ENCODE results near the gene PIP4P1. TPM values are rescaled to one million over a fixed set of nuclear protein-coding genes. Genes with fewer than 3 reads are reported as not detected.
A peak's percentile ranks its signal among the peaks of the same experiment; 100 is the strongest.

The PIP4P1 gene
- total and polyA plus RNA-seq, 7 experiments from 2014 or later: 20.7 to 87.1 (median 72.5) TPM

DNA sequence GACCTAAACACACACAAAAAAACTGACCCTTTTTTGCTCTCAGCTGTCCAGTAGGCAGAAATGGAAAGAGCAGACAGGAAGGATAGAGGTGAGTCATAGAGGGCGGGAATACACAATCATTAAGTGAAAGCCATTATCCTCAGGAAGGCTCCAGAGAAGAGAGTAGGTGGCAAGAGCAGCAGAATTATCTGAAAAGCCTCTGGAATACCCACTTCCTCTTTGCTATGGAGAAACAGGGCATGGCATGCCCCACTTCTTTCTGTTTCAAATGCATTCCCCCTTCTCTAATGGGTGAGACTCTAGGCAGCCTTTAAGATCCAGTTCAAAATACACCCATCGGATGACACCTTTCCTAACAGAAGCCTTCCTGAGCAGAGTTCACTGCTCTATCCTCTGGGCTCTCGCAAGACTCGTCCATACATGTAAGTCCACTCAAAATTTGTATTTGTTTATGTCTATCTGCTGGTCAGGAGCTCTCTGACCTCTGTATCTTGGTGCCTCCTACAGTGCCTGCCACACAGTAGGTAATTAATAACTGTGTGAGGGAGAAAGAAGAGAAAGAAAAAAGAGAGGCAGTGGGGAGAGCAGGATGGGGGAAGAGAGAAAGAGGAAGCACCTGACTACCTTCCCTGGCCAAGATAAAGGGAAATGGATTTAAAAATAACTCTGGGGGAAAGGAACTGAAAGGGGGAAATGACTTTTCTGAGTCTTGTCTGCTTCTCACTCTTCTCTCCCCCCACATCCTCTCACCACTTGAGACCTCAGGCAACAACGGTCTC, 33.8 kb downstream of the PIP4P1 start:
- no peak overlapping the region for H3K4me3 ChIP-seq (ENCODE audit: low read length)
- no peaks in the 10 kb centered on the region for H3K9me3 Mint-ChIP-seq
- H3K27me3 Mint-ChIP-seq: no peaks in the 10 kb centered on the region
- H3K36me3 ChIP-seq (ENCODE audit: control insufficient read depth in 2 of 3, insufficient read depth in 3 of 3, low read length in 3 of 3): no peaks in the 10 kb centered on the region
- intact Hi-C loops (cut with micrococcal nuclease): no loop called here
- H3K27ac ChIP-seq (ENCODE audit: low read depth, low read length): no peak overlapping the region
- CTCF ChIA-PET: interaction anchor here (0.7 kb wide), 1 partner anchor 265 kb away, joined by 3 read pairs; no protein-coding TSS in a partner anchor
- ATAC-seq (peak; percentile 64), DNase-seq (no peak)
- peaks cover 0 to 30% of the 10 kb centered on the region in 2 donors for H3K4me1 ChIP-seq (ENCODE audit: control insufficient read depth in 2 of 2, insufficient read depth in 2 of 2, low read length in 2 of 2)
- no peaks in the 10 kb centered on the region for H3K27me3 ChIP-seq (ENCODE audit: control insufficient read depth in 2 of 2, insufficient read depth in 2 of 2, low read length in 2 of 2)
- peak overlapping the region; percentile 29 to 73 (median 54) for H3K4me3 Mint-ChIP-seq
- POLR2A ChIA-PET: no interaction called here
- H3K27ac Mint-ChIP-seq: peak overlapping the region; percentile 44 to 93 (median 81)
- no peaks in the 10 kb centered on the region for H3K9me3 ChIP-seq (ENCODE audit: control insufficient read depth in 2 of 3, low read length in 3 of 3)
- H3K36me3 Mint-ChIP-seq: no peaks in the 10 kb centered on the region
- H3K4me1 Mint-ChIP-seq: peaks cover 17 to 40% (median 27%) of the 10 kb centered on the region in 7 donors

DNA sequence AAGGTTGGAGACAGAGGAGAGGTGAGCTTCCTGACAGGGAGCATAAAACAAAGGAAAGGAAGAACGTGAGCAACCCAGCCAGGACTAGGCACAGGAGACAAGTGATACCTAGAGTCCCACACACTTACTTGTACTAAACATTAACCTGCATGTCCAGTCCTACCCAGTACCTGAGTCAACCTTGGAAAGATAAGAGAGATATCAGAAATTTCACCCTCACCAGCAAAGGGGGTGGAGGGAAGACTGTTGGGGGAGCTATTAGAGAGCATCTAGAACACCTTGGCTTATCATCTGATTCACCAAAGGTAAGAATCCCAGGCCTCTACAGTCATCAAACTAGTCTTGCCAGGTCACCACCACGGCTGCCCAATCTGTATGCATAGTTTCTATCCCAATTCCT, 36.4 kb downstream of the PIP4P1 start:
- intact Hi-C loops (cut with micrococcal nuclease): no loop called here
- ATAC-seq (no peak), DNase-seq (no peak)
- H3K27me3 Mint-ChIP-seq: no peaks in the 10 kb centered on the region
- H3K27ac ChIP-seq (ENCODE audit: low read depth, low read length): no peak overlapping the region
- H3K27ac Mint-ChIP-seq: peak overlapping the region in 1 of 9 donors; percentile 65
- no peaks in the 10 kb centered on the region for H3K9me3 ChIP-seq (ENCODE audit: control insufficient read depth in 2 of 3, low read length in 3 of 3)
- H3K36me3 Mint-ChIP-seq: no peaks in the 10 kb centered on the region
- H3K36me3 ChIP-seq (ENCODE audit: control insufficient read depth in 2 of 3, insufficient read depth in 3 of 3, low read length in 3 of 3): no peaks in the 10 kb centered on the region
- no peak overlapping the region for H3K4me3 Mint-ChIP-seq
- ChIA-PET POLR2A (no interaction called here), CTCF (interaction anchor here (0.6 to 1.9 kb wide), 2 partner anchors 9 to 212 kb away, joined by 3 to 6 read pairs; no protein-coding TSS in a partner anchor)
- H3K4me1 ChIP-seq (ENCODE audit: control insufficient read depth in 2 of 2, insufficient read depth in 2 of 2, low read length in 2 of 2): peaks cover 0 to 27% of the 10 kb centered on the region in 2 donors
- H3K4me1 Mint-ChIP-seq: peaks cover 17 to 36% (median 25%) of the 10 kb centered on the region in 7 donors
- H3K9me3 Mint-ChIP-seq: no peaks in the 10 kb centered on the region
- H3K4me3 ChIP-seq (ENCODE audit: low read length): no peak overlapping the region
- H3K27me3 ChIP-seq (ENCODE audit: control insufficient read depth in 2 of 2, insufficient read depth in 2 of 2, low read length in 2 of 2): no peaks in the 10 kb centered on the region

DNA sequence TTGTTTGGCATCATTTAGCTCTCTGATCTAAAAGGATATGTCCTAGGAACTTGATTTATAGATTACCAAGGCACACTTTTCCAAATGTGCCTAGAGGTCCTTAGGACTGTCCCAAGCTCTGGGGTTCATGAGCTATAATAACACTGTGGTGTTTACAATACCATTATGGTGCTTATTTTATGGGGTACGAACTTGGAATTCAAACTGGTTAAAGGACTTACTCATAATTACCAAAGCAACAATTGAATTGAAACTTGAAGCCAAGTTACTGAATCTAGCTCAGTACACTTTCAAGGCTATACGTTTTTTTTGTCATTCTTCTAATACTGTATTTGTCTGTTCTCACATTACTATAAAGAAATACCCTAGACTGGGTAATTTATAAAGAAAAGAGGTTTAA, 38.3 kb downstream of the PIP4P1 start:
- POLR2A ChIA-PET: no interaction called here
- no peaks in the 10 kb centered on the region for H3K27me3 Mint-ChIP-seq
- H3K9me3 Mint-ChIP-seq: no peaks in the 10 kb centered on the region
- no peak overlapping the region for H3K27ac ChIP-seq (ENCODE audit: low read depth, low read length)
- H3K36me3 ChIP-seq (ENCODE audit: control insufficient read depth in 2 of 3, insufficient read depth in 3 of 3, low read length in 3 of 3): no peaks in the 10 kb centered on the region
- intact Hi-C loops (cut with micrococcal nuclease): no loop called here
- no peaks in the 10 kb centered on the region for H3K9me3 ChIP-seq (ENCODE audit: control insufficient read depth in 2 of 3, low read length in 3 of 3)
- H3K36me3 Mint-ChIP-seq: no peaks in the 10 kb centered on the region
- no peak overlapping the region for H3K27ac Mint-ChIP-seq
- H3K27me3 ChIP-seq (ENCODE audit: control insufficient read depth in 2 of 2, insufficient read depth in 2 of 2, low read length in 2 of 2): no peaks in the 10 kb centered on the region
- DNase-seq: no peak
- H3K4me3 ChIP-seq (ENCODE audit: low read length): no peak overlapping the region
- peaks cover 8 to 17% (median 9%) of the 10 kb centered on the region in 7 donors for H3K4me1 Mint-ChIP-seq
- CTCF ChIA-PET: interaction anchor here (0.6 to 1.2 kb wide), 3 partner anchors 10 to 617 kb away, joined by 3 to 5 read pairs (median 3); no protein-coding TSS in a partner anchor
- no peak for ATAC-seq
- peaks cover 0 to 8% of the 10 kb centered on the region in 2 donors for H3K4me1 ChIP-seq (ENCODE audit: control insufficient read depth in 2 of 2, insufficient read depth in 2 of 2, low read length in 2 of 2)
- H3K4me3 Mint-ChIP-seq: no peak overlapping the region

DNA sequence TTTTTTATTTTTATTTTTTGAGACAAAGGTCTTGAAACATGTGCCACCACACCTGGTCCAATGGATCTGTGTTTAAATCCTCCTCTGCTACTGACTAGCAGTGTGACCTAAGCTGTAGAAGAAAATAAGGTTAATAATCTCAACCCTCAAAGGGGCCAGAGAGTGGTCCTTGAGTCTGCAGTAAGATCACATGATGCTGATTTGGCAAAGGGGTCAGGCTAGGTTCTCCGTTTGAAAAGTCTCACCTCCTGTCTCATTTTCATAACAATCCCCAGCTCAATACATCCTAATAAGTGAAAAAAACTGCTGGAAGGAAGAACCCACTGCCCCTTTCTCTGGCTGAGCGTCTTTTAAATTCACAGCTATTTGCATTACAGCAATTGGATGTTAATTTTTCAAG, 40.0 kb downstream of the PIP4P1 start:
- Histone ChIP-seq H3K9me3 (ENCODE audit: control insufficient read depth in 2 of 3, low read length in 3 of 3) (no peaks in the 10 kb centered on the region), H3K36me3 (ENCODE audit: control insufficient read depth in 2 of 3, insufficient read depth in 3 of 3, low read length in 3 of 3) (no peaks in the 10 kb centered on the region), H3K27ac (ENCODE audit: low read depth, low read length) (no peak overlapping the region), H3K27me3 (ENCODE audit: control insufficient read depth in 2 of 2, insufficient read depth in 2 of 2, low read length in 2 of 2) (no peaks in the 10 kb centered on the region), H3K4me1 (ENCODE audit: control insufficient read depth in 2 of 2, insufficient read depth in 2 of 2, low read length in 2 of 2) (no peaks in the 10 kb centered on the region), H3K4me3 (ENCODE audit: low read length) (no peak overlapping the region)
- Mint-ChIP-seq H3K27me3 (no peaks in the 10 kb centered on the region), H3K27ac (no peak overlapping the region), H3K9me3 (no peaks in the 10 kb centered on the region), H3K36me3 (no peaks in the 10 kb centered on the region), H3K4me1 (peaks cover 0 to 8% (median under 1%) of the 10 kb centered on the region in 7 donors), H3K4me3 (no peak overlapping the region)
- intact Hi-C loops (cut with micrococcal nuclease): no loop called here
- ChIA-PET CTCF (interaction anchor here (0.7 to 1.1 kb wide), 2 partner anchors 40 to 182 kb away, joined by 3 read pairs; no protein-coding TSS in a partner anchor), POLR2A (interaction anchor here (1.3 to 1.4 kb wide), 2 partner anchors 9 to 189 kb away, joined by 3 read pairs; no protein-coding TSS in a partner anchor)
- no peak for ATAC-seq
- DNase-seq: no peak

- Mint-ChIP-seq H3K27ac (no peak overlapping the region), H3K27me3 (no peaks in the 10 kb centered on the region), H3K36me3 (no peaks in the 10 kb centered on the region), H3K4me1 (peaks cover 7 to 16% (median 10%) of the 10 kb centered on the region in 7 donors), H3K9me3 (no peaks in the 10 kb centered on the region), H3K4me3 (no peak overlapping the region)
- no peaks in the 10 kb centered on the region for H3K36me3 ChIP-seq (ENCODE audit: control insufficient read depth in 2 of 3, insufficient read depth in 3 of 3, low read length in 3 of 3)
- no peak overlapping the region for H3K4me3 ChIP-seq (ENCODE audit: low read length)
- no peak for ATAC-seq
- ChIA-PET POLR2A (no interaction called here), CTCF (no interaction called here)
- peaks cover under 1 to 8% of the 10 kb centered on the region in 2 donors for H3K4me1 ChIP-seq (ENCODE audit: control insufficient read depth in 2 of 2, insufficient read depth in 2 of 2, low read length in 2 of 2)
- no peaks in the 10 kb centered on the region for H3K27me3 ChIP-seq (ENCODE audit: control insufficient read depth in 2 of 2, insufficient read depth in 2 of 2, low read length in 2 of 2)
- intact Hi-C loops (cut with micrococcal nuclease): no loop called here
- no peak overlapping the region for H3K27ac ChIP-seq (ENCODE audit: low read depth, low read length)
- no peak for DNase-seq
- no peaks in the 10 kb centered on the region for H3K9me3 ChIP-seq (ENCODE audit: control insufficient read depth in 2 of 3, low read length in 3 of 3)
Measured at GRCh38 chr14:20419419-20419818, 41.8 kb downstream of the PIP4P1 start.

DNA sequence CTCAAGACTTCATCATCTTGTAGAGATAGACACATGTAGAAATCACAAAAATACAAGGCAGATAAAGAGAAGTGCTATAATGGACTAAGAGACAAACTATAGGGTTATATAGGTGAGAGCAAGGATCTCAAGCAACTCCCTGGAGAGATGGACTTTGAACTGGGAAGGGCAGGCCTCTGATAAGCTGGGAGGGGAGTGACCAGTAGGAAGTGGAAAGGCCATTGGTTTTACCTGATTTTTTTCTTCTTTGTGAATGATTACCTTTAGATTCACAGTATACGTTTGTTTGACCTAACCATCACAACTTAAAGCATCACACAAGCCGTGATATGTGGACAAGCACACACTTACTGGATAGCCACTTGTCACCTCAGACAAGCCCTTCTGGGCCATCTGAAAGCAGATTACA, 42.7 kb downstream of the PIP4P1 start:
- ChIA-PET CTCF (no interaction called here), POLR2A (no interaction called here)
- Histone ChIP-seq H3K27me3 (ENCODE audit: control insufficient read depth in 2 of 2, insufficient read depth in 2 of 2, low read length in 2 of 2) (no peaks in the 10 kb centered on the region), H3K9me3 (ENCODE audit: control insufficient read depth in 2 of 3, low read length in 3 of 3) (no peaks in the 10 kb centered on the region), H3K27ac (ENCODE audit: low read depth, low read length) (no peak overlapping the region), H3K4me1 (ENCODE audit: control insufficient read depth in 2 of 2, insufficient read depth in 2 of 2, low read length in 2 of 2) (peaks cover 8 to 14% of the 10 kb centered on the region in 2 donors), H3K36me3 (ENCODE audit: control insufficient read depth in 2 of 3, insufficient read depth in 3 of 3, low read length in 3 of 3) (no peaks in the 10 kb centered on the region), H3K4me3 (ENCODE audit: low read length) (no peak overlapping the region)
- intact Hi-C loops (cut with micrococcal nuclease): no loop called here
- no peak for ATAC-seq
- no peak overlapping the region for H3K4me3 Mint-ChIP-seq
- no peaks in the 10 kb centered on the region for H3K36me3 Mint-ChIP-seq
- H3K4me1 Mint-ChIP-seq: peaks cover 12 to 25% (median 19%) of the 10 kb centered on the region in 7 donors
- no peaks in the 10 kb centered on the region for H3K9me3 Mint-ChIP-seq
- H3K27ac Mint-ChIP-seq: no peak overlapping the region
- DNase-seq: no peak
- H3K27me3 Mint-ChIP-seq: no peaks in the 10 kb centered on the region
